IMR-90 (cell line): ENCODE measurements around the gene HOXD3. TPM values are rescaled to one million over a fixed set of nuclear protein-coding genes. Genes with fewer than 3 reads are reported as not detected.

Experiments used
- ATAC-seq: fragments of 200-7000 bp; cut with Tn5 transposase; 2 replicates; pipeline ENCODE4 v1.9.1; 2020; ENCODE audit warnings: low read depth, mild to moderate bottlenecking, moderate library complexity
- BruUV-seq: library from RNA; stranded (reverse); fragments of 400-500 nt; replicated peaks from 2 replicates; lab custom pipeline; 2021; lab: Mats Ljungman, UMichigan
- CTCF ChIA-PET: fragments of 300-600 bp; formaldehyde crosslinking; extraction: SDS; loops from one replicate; lab custom pipeline; 2021; ENCODE audit warnings: antibody characterized with exemption; lab: Yijun Ruan, JAX
- POLR2A ChIA-PET: fragments of 300-600 bp; sonication (Branson Sonifier 250); formaldehyde crosslinking; loops from one replicate; lab custom pipeline; 2022; ENCODE audit warnings: antibody characterized with exemption; ENCODE audit not compliant: unreplicated experiment; lab: Charles Lee
- DNase-seq: peaks from one replicate; pipeline ENCODE4 v3.0.0; 2013
- H2AFZ ChIP-seq: replicated peaks from 2 replicates; pipeline ENCODE3; 2013; ENCODE audit warnings: low read length, mild to moderate bottlenecking; ENCODE audit not compliant: poor library complexity
- H2AK5ac ChIP-seq: 2 replicates; pipeline ENCODE4 v1.6.1; 2013; ENCODE audit warnings: low read depth, low read length, inconsistent platforms
- H2AK9ac ChIP-seq: replicated peaks from 2 replicates; pipeline ENCODE3; 2013; ENCODE audit warnings: mild to moderate bottlenecking, low read depth, low read length, moderate library complexity; ENCODE audit not compliant: poor library complexity
- H2BK120ac ChIP-seq: 2 replicates; pipeline ENCODE4 v1.6.1; 2013; ENCODE audit warnings: low read depth, low read length, inconsistent platforms
- H2BK15ac ChIP-seq: 3 replicates; pipeline ENCODE4 v1.6.1; 2013; ENCODE audit warnings: low read depth, low read length, inconsistent platforms
- H2BK20ac ChIP-seq: 2 replicates; pipeline ENCODE4 v1.6.1; 2013; ENCODE audit warnings: low read depth, mild to moderate bottlenecking, inconsistent platforms, low read length, moderate library complexity
- H2BK5ac ChIP-seq: 2 replicates; pipeline ENCODE4 v1.6.1; 2013; ENCODE audit warnings: mild to moderate bottlenecking, low read depth, low read length, inconsistent platforms; ENCODE audit not compliant: poor library complexity, severe bottlenecking
- H3K14ac ChIP-seq: replicated peaks from 2 replicates; pipeline ENCODE4 v1.6.1; 2013; ENCODE audit warnings: low read depth, low read length, inconsistent platforms
- H3K18ac ChIP-seq: 2 replicates; pipeline ENCODE4 v1.6.1; 2013; ENCODE audit warnings: low read depth, low read length, control low read depth
- H3K23ac ChIP-seq: 2 replicates; pipeline ENCODE4 v1.6.1; 2013; ENCODE audit warnings: low read depth, low read length, inconsistent platforms
- H3K27ac ChIP-seq: 2 replicates; pipeline ENCODE4 v1.5.1; 2013; ENCODE audit warnings: mild to moderate bottlenecking, control low read depth, low read length; ENCODE audit not compliant: insufficient read depth
- H3K27me3 ChIP-seq: 2 replicates; pipeline ENCODE4 v1.6.1; 2013; ENCODE audit warnings: low read length; ENCODE audit not compliant: control insufficient read depth, insufficient read depth
- H3K36me3 ChIP-seq: 2 replicates; pipeline ENCODE4 v1.6.1; 2013; ENCODE audit warnings: low read length, mixed read lengths; ENCODE audit not compliant: control insufficient read depth, insufficient read depth
- H3K4ac ChIP-seq: 2 replicates; pipeline ENCODE4 v1.6.1; 2013; ENCODE audit warnings: low read depth, low read length, inconsistent platforms
- H3K4me1 ChIP-seq: 2 replicates; pipeline ENCODE4 v1.6.1; 2013; ENCODE audit warnings: low read length, mixed read lengths; ENCODE audit not compliant: control insufficient read depth, insufficient read depth
- H3K4me2 ChIP-seq: 2 replicates; pipeline ENCODE4 v1.6.1; 2013; ENCODE audit warnings: low read depth, mild to moderate bottlenecking, control low read depth, low read length, moderate library complexity
- H3K4me3 ChIP-seq: 2 replicates; pipeline ENCODE4 v1.5.1; 2013; ENCODE audit warnings: low read depth, mild to moderate bottlenecking, control low read depth, low read length, moderate library complexity; ENCODE audit not compliant: insufficient read depth
- H3K56ac ChIP-seq: 2 replicates; pipeline ENCODE4 v1.6.1; 2013; ENCODE audit warnings: low read length, inconsistent platforms; ENCODE audit not compliant: insufficient read depth; ENCODE audit errors: extremely low read depth
- H3K79me1 ChIP-seq, 2 experiments: 2 replicates each; pipeline ENCODE4 v1.6.1; 2013; ENCODE audit warnings: low read length in 2 of 2, inconsistent platforms in 1 of 2, low read depth in 1 of 2
- H3K9ac ChIP-seq: 2 replicates; pipeline ENCODE4 v1.6.1; 2013; ENCODE audit warnings: low read depth, low read length, control low read depth
- H3K9me1 ChIP-seq: 2 replicates; pipeline ENCODE4 v1.6.1; 2013; ENCODE audit warnings: low read length, inconsistent platforms; ENCODE audit not compliant: insufficient read depth
- H3K9me3 ChIP-seq: 2 replicates; pipeline ENCODE4 v1.6.1; 2013; ENCODE audit warnings: low read length; ENCODE audit not compliant: control insufficient read depth, insufficient read depth
- H4K20me1 ChIP-seq: 2 replicates; pipeline ENCODE4 v1.6.1; 2013; ENCODE audit warnings: low read length, inconsistent platforms; ENCODE audit not compliant: insufficient read depth
- H4K5ac ChIP-seq: 2 replicates; pipeline ENCODE4 v1.6.1; 2013; ENCODE audit warnings: mild to moderate bottlenecking, low read depth, low read length, control low read depth
- H4K8ac ChIP-seq, 2 experiments: 2 replicates each; pipeline ENCODE4 v1.6.1; 2013; ENCODE audit warnings: low read depth in 2 of 2, low read length in 2 of 2, control low read depth in 1 of 2, inconsistent platforms in 1 of 2
- H4K91ac ChIP-seq: 2 replicates; pipeline ENCODE4 v1.6.1; 2013; ENCODE audit warnings: low read depth, low read length, inconsistent platforms; ENCODE audit not compliant: insufficient read depth
- BHLHE40 ChIP-seq: fragments of 150-350 bp; IDR thresholded peaks from 2 replicates; pipeline ENCODE4 v1.6.1; 2016; ENCODE audit warnings: mild to moderate bottlenecking, low read depth, low read length
- CEBPB ChIP-seq: IDR thresholded peaks from 2 replicates; pipeline ENCODE4 v1.6.1; 2012; ENCODE audit warnings: low read depth, low read length, improper control_type of control experiment
- CHD1 ChIP-seq: IDR thresholded peaks from 2 replicates; pipeline ENCODE4 v1.6.1; 2012; ENCODE audit warnings: low read depth, low read length, improper control_type of control experiment
- CTCF ChIP-seq: conservative IDR thresholded peaks from 2 replicates; pipeline ENCODE4 v1.5.1; 2012; ENCODE audit warnings: mild to moderate bottlenecking, low read depth, low read length, improper control_type of control experiment
- ELK1 ChIP-seq: fragments of 150-350 bp; IDR thresholded peaks from 2 replicates; pipeline ENCODE4 v1.6.1; 2016; ENCODE audit warnings: low read depth, mild to moderate bottlenecking, low read length, moderate library complexity, borderline replicate concordance
- MAFK ChIP-seq: IDR thresholded peaks from 2 replicates; pipeline ENCODE4 v1.6.1; 2012; ENCODE audit warnings: low read depth, low read length, improper control_type of control experiment
- MAZ ChIP-seq: IDR thresholded peaks from 2 replicates; pipeline ENCODE4 v1.6.1; 2012; ENCODE audit warnings: low read depth, mild to moderate bottlenecking, low read length, improper control_type of control experiment, moderate library complexity, borderline replicate concordance
- MXI1 ChIP-seq: IDR thresholded peaks from 2 replicates; pipeline ENCODE4 v1.6.1; 2012; ENCODE audit warnings: low read depth, mild to moderate bottlenecking, low read length, moderate library complexity, borderline replicate concordance
- NFE2L2 ChIP-seq: fragments of 150-350 bp; IDR thresholded peaks from 2 replicates; pipeline ENCODE4 v1.6.1; 2016; ENCODE audit warnings: low read depth, mild to moderate bottlenecking, low read length
- POLR2A ChIP-seq: IDR thresholded peaks from 2 replicates; pipeline ENCODE4 v1.6.1; 2012; ENCODE audit warnings: mild to moderate bottlenecking, low read depth, low read length
- RCOR1 ChIP-seq: IDR thresholded peaks from 2 replicates; pipeline ENCODE4 v1.6.1; 2012; ENCODE audit warnings: mild to moderate bottlenecking, low read length, improper control_type of control experiment; ENCODE audit not compliant: insufficient replicate concordance
- RFX5 ChIP-seq: IDR thresholded peaks from 2 replicates; pipeline ENCODE4 v1.8.0; 2012; ENCODE audit warnings: low read depth, mild to moderate bottlenecking, low read length, moderate library complexity
- USF2 ChIP-seq: fragments of 150-350 bp; IDR thresholded peaks from 2 replicates; pipeline ENCODE4 v1.6.1; 2017; ENCODE audit warnings: mild to moderate bottlenecking, antibody characterized with exemption, low read length, low read depth
- WGBS, 2 experiments: methylation state at CpG; one replicate each; pipeline versions ENCODE4 v1.1.5 to v1.1.7; 2013; ENCODE audit warnings: missing lambda C conversion rate in 2 of 2; ENCODE audit not compliant: insufficient read length in 1 of 2; ENCODE audit errors: extremely low coverage in 2 of 2; 5-methylcytosine and 5-hydroxymethylcytosine counted together
- dilution Hi-C: fragments of 300-500 bp; cut with HindIII; formaldehyde crosslinking; loops from one replicate; pipeline ENCODE4 v1.14.3; 2018; ENCODE audit warnings: low sequenced_read_pairs; ENCODE audit not compliant: unreplicated experiment
- in situ Hi-C: fragments of 300-500 bp; cut with MboI; formaldehyde crosslinking; loops from 3 replicates; pipeline ENCODE4 v1.14.3; 2019; ENCODE audit warnings: low sequenced_read_pairs, inconsistent platforms, mixed read lengths
- intact Hi-C: fragments of 100-400 bp; cut with micrococcal nuclease; formaldehyde crosslinking; loops from 2 replicates; pipeline ENCODE4 v1.10.0; 2022
- polyA plus RNA-seq, 3 experiments: library from polyadenylated mRNA; depleted of rRNA; stranded (reverse); fragments of >200 nt; gene quantifications; 2 replicates each; pipeline ENCODE4 v1.2.3, GENCODE V29; 2012; ENCODE audit warnings: low replicate concordance in 1 of 3
- total RNA-seq: library from RNA; depleted of rRNA; stranded (reverse); fragments of >200 nt; gene quantifications from 2 replicates; pipeline ENCODE4 v1.2.3, GENCODE V29; 2012

The HOXD3 gene
- total and polyA plus RNA-seq, 2 of the 4 experiments (the other 2 are of a cell fraction), result not detected

GRCh38 chr2:176174382-176174823 lies 17.3 kb downstream of the HOXD3 start:
- Histone ChIP-seq H3K18ac (no peak overlapping the region), H2BK120ac (no peak overlapping the region), H3K36me3 (no peaks in the 10 kb centered on the region), H3K27me3 (peaks cover 88% of the 10 kb centered on the region), H3K4me3 (no peak overlapping the region), H3K27ac (no peak overlapping the region), H3K9ac (no peak overlapping the region), H4K91ac (no peak overlapping the region), H3K56ac (no peak overlapping the region), H3K79me1 (no peaks in the 10 kb centered on the region), H3K23ac (no peak overlapping the region), H4K8ac (no peak overlapping the region), H2BK15ac (no peak overlapping the region), H2AK9ac (no peak overlapping the region), H3K4ac (no peak overlapping the region), H2AFZ (peak overlapping the region; percentile 23), H3K9me3 (peaks cover 10% of the 10 kb centered on the region), H3K4me2 (no peak overlapping the region), H3K9me1 (no peaks in the 10 kb centered on the region), H2BK5ac (no peak overlapping the region), H4K20me1 (no peaks in the 10 kb centered on the region), H2AK5ac (no peak overlapping the region), H3K14ac (no peak overlapping the region), H2BK20ac (no peak overlapping the region), H4K5ac (no peak overlapping the region), H3K4me1 (no peaks in the 10 kb centered on the region)
- BruUV-seq, result no TSS peak
- POLR2A ChIA-PET, result no interaction called here
- DNase-seq (no peak), ATAC-seq (no peak)
- dilution Hi-C loops (no loop called here), in situ Hi-C loops (no loop called here), intact Hi-C loops (no loop called here)
- no peak for TF ChIP-seq CHD1
- TF ChIP-seq CTCF, result no peak
- TF ChIP-seq RFX5, result no peak
- no peak for TF ChIP-seq NFE2L2
- no peak for TF ChIP-seq MXI1
- no peak for TF ChIP-seq RCOR1
- TF ChIP-seq BHLHE40, result no peak
- TF ChIP-seq MAZ, result no peak
- TF ChIP-seq CEBPB, result no peak
- TF ChIP-seq ELK1, result no peak
- TF ChIP-seq MAFK, result no peak
- no peak for TF ChIP-seq POLR2A
- no peak for TF ChIP-seq USF2
- whole genome bisulfite sequencing, 2 experiments, result no CpG with 5 or more reads among the region's 14 CpGs
- CTCF ChIA-PET, result no interaction called here
